WTC11 (cell line): ENCODE results near the gene RTN4RL1.

ENCODE experiments used
- CBFB ChIP-seq: sonication (generic); formaldehyde crosslinking; IDR thresholded peaks from 2 replicates; pipeline ENCODE4 v1.8.1; 2022; ENCODE audit warnings: mild to moderate bottlenecking, low read depth, missing genetic modification reagents
- CREM ChIP-seq: sonication (generic); formaldehyde crosslinking; IDR thresholded peaks from 2 replicates; pipeline ENCODE4 v1.8.1; 2022; ENCODE audit warnings: mild to moderate bottlenecking, missing genetic modification reagents, moderate library complexity
- HMGA2 ChIP-seq: fragments of 250-450 bp; sonication (Bioruptor Pico); IDR thresholded peaks from 2 replicates; pipeline ENCODE4 v1.4.0; 2021; ENCODE audit warnings: mild to moderate bottlenecking, moderate library complexity
- KAT7 ChIP-seq: sonication (generic); formaldehyde crosslinking; IDR thresholded peaks from 2 replicates; pipeline ENCODE4 v1.8.1; 2023; ENCODE audit warnings: missing genetic modification reagents, mild to moderate bottlenecking, borderline replicate concordance
- SP1 ChIP-seq: sonication (generic); formaldehyde crosslinking; conservative IDR thresholded peaks from 2 replicates; pipeline ENCODE4 v1.8.1; 2022; ENCODE audit warnings: missing genetic modification reagents
- ZBTB21 ChIP-seq: sonication (generic); formaldehyde crosslinking; IDR thresholded peaks from 2 replicates; pipeline ENCODE4 v1.8.1; 2023; ENCODE audit warnings: mild to moderate bottlenecking, missing genetic modification reagents, borderline replicate concordance
- TF ChIP-seq, protein P1 (sequence below): sonication (generic); formaldehyde crosslinking; IDR thresholded peaks from 2 replicates; pipeline ENCODE4 v1.8.0; 2022; ENCODE audit warnings: mild to moderate bottlenecking, missing genetic modification reagents
- TF ChIP-seq, protein P2 (sequence below): sonication (generic); formaldehyde crosslinking; IDR thresholded peaks from 2 replicates; pipeline ENCODE4 v1.8.1; 2022; ENCODE audit warnings: low read depth, missing genetic modification reagents, borderline replicate concordance
- TF ChIP-seq, protein P3 (sequence below): fragments of 250-450 bp; sonication (Bioruptor Pico); IDR thresholded peaks from 2 replicates; pipeline ENCODE4 v1.9.0; 2021; ENCODE audit warnings: mild to moderate bottlenecking, borderline replicate concordance
- TF ChIP-seq, protein P4 (sequence below): sonication (generic); formaldehyde crosslinking; IDR thresholded peaks from 2 replicates; pipeline ENCODE4 v1.8.0; 2022; ENCODE audit warnings: mild to moderate bottlenecking, missing genetic modification reagents
- TF ChIP-seq, protein P5 (sequence below): fragments of 200-600 bp; IDR thresholded peaks from 2 replicates; pipeline ENCODE4 v1.8.0; 2022; ENCODE audit warnings: antibody characterized with exemption
- TF ChIP-seq, protein P6 (sequence below): sonication (generic); formaldehyde crosslinking; conservative IDR thresholded peaks from 2 replicates; pipeline ENCODE4 v1.8.1; 2022; ENCODE audit warnings: mild to moderate bottlenecking, missing genetic modification reagents

DNA sequence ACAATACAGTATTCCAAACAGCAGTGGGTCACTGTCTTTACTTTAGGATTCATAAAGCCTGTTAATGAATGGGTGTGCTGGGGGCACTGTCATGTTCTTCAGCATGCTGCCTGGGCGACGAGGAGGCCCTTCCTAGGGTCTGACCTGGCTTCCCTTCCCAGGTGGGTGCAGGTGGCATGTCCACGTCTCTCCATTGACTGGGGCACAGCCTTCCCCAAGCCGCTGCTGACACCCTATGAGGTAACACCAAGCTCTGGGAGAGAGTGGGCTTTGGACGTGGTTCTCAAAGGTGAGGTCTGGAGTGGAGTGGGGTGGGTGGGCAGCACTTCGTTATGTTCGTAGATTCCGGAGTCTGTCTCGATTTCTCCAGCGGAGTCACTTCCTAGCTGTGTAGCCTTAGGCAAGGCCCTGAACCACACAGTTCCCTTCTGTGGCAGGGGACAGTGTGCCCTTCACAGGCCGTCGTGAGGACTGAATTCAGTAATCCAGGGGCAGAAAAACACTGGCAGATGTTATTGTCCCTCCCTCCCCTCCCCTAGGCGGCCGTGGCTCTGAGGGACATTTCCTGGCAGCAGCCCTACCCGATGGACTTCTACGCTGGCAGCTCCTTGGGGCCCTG lies 15.9 kb upstream of the RTN4RL1 start:
- TF ChIP-seq, protein P1, sequence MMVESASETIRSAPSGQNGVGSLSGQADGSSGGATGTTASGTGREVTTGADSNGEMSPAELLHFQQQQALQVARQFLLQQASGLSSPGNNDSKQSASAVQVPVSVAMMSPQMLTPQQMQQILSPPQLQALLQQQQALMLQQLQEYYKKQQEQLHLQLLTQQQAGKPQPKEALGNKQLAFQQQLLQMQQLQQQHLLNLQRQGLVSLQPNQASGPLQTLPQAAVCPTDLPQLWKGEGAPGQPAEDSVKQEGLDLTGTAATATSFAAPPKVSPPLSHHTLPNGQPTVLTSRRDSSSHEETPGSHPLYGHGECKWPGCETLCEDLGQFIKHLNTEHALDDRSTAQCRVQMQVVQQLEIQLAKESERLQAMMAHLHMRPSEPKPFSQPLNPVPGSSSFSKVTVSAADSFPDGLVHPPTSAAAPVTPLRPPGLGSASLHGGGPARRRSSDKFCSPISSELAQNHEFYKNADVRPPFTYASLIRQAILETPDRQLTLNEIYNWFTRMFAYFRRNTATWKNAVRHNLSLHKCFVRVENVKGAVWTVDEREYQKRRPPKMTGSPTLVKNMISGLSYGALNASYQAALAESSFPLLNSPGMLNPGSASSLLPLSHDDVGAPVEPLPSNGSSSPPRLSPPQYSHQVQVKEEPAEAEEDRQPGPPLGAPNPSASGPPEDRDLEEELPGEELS (CRISPR knock-in tag) = no peak
- TF ChIP-seq, protein P2, sequence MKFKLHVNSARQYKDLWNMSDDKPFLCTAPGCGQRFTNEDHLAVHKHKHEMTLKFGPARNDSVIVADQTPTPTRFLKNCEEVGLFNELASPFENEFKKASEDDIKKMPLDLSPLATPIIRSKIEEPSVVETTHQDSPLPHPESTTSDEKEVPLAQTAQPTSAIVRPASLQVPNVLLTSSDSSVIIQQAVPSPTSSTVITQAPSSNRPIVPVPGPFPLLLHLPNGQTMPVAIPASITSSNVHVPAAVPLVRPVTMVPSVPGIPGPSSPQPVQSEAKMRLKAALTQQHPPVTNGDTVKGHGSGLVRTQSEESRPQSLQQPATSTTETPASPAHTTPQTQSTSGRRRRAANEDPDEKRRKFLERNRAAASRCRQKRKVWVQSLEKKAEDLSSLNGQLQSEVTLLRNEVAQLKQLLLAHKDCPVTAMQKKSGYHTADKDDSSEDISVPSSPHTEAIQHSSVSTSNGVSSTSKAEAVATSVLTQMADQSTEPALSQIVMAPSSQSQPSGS (CRISPR knock-in tag) = no peak
- TF ChIP-seq CREM (CRISPR knock-in tag) (no peak), CBFB (CRISPR knock-in tag) (no peak), ZBTB21 (CRISPR knock-in tag) (no peak), HMGA2 (CRISPR knock-in tag) (no peak), KAT7 (no peak), SP1 (CRISPR knock-in tag) (no peak)
- TF ChIP-seq, protein P3, sequence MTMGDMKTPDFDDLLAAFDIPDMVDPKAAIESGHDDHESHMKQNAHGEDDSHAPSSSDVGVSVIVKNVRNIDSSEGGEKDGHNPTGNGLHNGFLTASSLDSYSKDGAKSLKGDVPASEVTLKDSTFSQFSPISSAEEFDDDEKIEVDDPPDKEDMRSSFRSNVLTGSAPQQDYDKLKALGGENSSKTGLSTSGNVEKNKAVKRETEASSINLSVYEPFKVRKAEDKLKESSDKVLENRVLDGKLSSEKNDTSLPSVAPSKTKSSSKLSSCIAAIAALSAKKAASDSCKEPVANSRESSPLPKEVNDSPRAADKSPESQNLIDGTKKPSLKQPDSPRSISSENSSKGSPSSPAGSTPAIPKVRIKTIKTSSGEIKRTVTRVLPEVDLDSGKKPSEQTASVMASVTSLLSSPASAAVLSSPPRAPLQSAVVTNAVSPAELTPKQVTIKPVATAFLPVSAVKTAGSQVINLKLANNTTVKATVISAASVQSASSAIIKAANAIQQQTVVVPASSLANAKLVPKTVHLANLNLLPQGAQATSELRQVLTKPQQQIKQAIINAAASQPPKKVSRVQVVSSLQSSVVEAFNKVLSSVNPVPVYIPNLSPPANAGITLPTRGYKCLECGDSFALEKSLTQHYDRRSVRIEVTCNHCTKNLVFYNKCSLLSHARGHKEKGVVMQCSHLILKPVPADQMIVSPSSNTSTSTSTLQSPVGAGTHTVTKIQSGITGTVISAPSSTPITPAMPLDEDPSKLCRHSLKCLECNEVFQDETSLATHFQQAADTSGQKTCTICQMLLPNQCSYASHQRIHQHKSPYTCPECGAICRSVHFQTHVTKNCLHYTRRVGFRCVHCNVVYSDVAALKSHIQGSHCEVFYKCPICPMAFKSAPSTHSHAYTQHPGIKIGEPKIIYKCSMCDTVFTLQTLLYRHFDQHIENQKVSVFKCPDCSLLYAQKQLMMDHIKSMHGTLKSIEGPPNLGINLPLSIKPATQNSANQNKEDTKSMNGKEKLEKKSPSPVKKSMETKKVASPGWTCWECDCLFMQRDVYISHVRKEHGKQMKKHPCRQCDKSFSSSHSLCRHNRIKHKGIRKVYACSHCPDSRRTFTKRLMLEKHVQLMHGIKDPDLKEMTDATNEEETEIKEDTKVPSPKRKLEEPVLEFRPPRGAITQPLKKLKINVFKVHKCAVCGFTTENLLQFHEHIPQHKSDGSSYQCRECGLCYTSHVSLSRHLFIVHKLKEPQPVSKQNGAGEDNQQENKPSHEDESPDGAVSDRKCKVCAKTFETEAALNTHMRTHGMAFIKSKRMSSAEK (CRISPR knock-in tag) = no peak
- TF ChIP-seq, protein P4, sequence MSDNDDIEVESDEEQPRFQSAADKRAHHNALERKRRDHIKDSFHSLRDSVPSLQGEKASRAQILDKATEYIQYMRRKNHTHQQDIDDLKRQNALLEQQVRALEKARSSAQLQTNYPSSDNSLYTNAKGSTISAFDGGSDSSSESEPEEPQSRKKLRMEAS (CRISPR knock-in tag) = no peak
- TF ChIP-seq, protein P5, sequence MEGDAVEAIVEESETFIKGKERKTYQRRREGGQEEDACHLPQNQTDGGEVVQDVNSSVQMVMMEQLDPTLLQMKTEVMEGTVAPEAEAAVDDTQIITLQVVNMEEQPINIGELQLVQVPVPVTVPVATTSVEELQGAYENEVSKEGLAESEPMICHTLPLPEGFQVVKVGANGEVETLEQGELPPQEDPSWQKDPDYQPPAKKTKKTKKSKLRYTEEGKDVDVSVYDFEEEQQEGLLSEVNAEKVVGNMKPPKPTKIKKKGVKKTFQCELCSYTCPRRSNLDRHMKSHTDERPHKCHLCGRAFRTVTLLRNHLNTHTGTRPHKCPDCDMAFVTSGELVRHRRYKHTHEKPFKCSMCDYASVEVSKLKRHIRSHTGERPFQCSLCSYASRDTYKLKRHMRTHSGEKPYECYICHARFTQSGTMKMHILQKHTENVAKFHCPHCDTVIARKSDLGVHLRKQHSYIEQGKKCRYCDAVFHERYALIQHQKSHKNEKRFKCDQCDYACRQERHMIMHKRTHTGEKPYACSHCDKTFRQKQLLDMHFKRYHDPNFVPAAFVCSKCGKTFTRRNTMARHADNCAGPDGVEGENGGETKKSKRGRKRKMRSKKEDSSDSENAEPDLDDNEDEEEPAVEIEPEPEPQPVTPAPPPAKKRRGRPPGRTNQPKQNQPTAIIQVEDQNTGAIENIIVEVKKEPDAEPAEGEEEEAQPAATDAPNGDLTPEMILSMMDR = no peak
- TF ChIP-seq, protein P6, sequence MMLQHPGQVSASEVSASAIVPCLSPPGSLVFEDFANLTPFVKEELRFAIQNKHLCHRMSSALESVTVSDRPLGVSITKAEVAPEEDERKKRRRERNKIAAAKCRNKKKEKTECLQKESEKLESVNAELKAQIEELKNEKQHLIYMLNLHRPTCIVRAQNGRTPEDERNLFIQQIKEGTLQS (CRISPR knock-in tag) = no peak
